ENCODE results near the gene NBAS.

NBAS gene

DNA sequence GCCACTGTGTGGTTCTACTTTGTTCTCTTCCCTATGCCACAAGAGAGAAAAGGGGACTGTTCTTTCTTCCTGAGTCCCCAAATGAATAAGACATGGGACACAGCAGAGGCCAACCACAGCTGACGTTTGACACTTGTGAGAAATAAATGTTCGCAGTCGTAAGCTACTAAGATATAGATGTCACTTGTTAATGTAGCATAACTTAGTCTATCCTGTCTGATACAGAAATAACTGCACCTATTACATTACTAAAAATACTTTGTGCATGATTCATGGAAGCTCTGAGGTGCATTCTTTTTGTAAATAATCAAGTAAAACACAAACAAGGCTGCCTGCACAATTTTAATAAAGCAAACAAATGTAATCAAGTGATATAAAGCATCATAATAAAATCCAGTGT, 148.8 kb downstream of the NBAS start:
- H4K91ac ChIP-seq (ENCODE audit: low read length), result no peak overlapping the region
- H3K36me3 ChIP-seq (ENCODE audit: control insufficient read depth in 1 of 2, insufficient read depth in 2 of 2, low read depth in 1 of 2, low read length in 2 of 2), result peaks cover 8 to 70% of the 10 kb centered on the region in 2 experiments
- H3K79me1 ChIP-seq (replicated peaks; ENCODE audit: low read length, poor library complexity, severe bottlenecking), result peaks cover 7% of the 10 kb centered on the region
- no peak for DNase-seq
- no peak overlapping the region for H2AFZ ChIP-seq (ENCODE audit: low read depth, low read length)
- no peaks in the 10 kb centered on the region for H3K27me3 ChIP-seq (ENCODE audit: control insufficient read depth in 1 of 2, insufficient read depth in 1 of 2, low read length in 2 of 2)
- H3K4me3 ChIP-seq (ENCODE audit: insufficient read depth in 1 of 2, low read depth in 1 of 2, low read length in 2 of 2), result no peak overlapping the region
- no peak overlapping the region for H3K9ac ChIP-seq (ENCODE audit: low read length)
- no peaks in the 10 kb centered on the region for H3K9me3 ChIP-seq (ENCODE audit: control insufficient read depth, low read length)
- H2AK5ac ChIP-seq (ENCODE audit: low read length, severe bottlenecking), result no peak overlapping the region
- no peak overlapping the region for H3K18ac ChIP-seq (ENCODE audit: low read depth in 1 of 2, low read length in 2 of 2)
- no peak overlapping the region for H3K27ac ChIP-seq (ENCODE audit: low read length, poor library complexity, severe bottlenecking)
- no peak overlapping the region for H4K8ac ChIP-seq (ENCODE audit: low read length)
- no peak overlapping the region for H2BK120ac ChIP-seq (ENCODE audit: low read depth, low read length)
- WGBS, result 100% methylated on average over 1 of the region's 3 CpGs
- no peak overlapping the region for H3K4ac ChIP-seq (ENCODE audit: low read depth in 1 of 2, low read length in 2 of 2)
- no peak overlapping the region for H3K23ac ChIP-seq (ENCODE audit: low read length in 2 of 2)
- no peak overlapping the region for H2BK5ac ChIP-seq (ENCODE audit: low read depth, low read length, poor library complexity, severe bottlenecking)
- H3K14ac ChIP-seq (ENCODE audit: low read length in 2 of 2), result no peak overlapping the region
- H3K4me2 ChIP-seq (ENCODE audit: low read length, poor library complexity, severe bottlenecking), result no peak overlapping the region
- H2BK15ac ChIP-seq (ENCODE audit: low read depth, poor library complexity, severe bottlenecking), result no peak overlapping the region
- H3K4me1 ChIP-seq (ENCODE audit: control insufficient read depth, insufficient read depth, low read depth, low read length), result no peaks in the 10 kb centered on the region
- no peak overlapping the region for H2BK12ac ChIP-seq (ENCODE audit: low read length in 2 of 2)

DNA sequence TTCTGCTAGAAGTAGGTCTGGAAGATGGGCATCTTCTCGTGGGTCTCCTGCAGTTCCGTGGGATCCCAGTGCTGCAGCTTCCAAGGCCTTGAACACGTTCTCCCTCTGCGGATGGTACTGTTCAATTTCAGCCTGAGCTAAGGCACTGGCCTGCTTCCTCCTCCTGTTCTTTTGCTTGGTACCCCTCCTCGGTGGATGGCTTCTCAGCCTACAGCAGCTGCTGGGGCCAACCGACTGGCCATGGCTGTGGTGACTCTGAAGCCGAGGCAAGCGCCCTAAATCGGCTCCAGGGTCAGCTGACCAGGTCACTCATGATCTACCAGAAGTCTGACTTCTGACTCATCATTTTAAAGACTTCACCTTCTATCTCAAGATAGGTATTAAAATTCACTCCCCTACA, 150.2 kb downstream of the NBAS start:
- no peak for DNase-seq
- no peak overlapping the region for H4K91ac ChIP-seq (ENCODE audit: low read length)
- H3K36me3 ChIP-seq (ENCODE audit: control insufficient read depth in 1 of 2, insufficient read depth in 2 of 2, low read depth in 1 of 2, low read length in 2 of 2), result peaks cover 8 to 59% of the 10 kb centered on the region in 2 experiments
- no peak overlapping the region for H3K27ac ChIP-seq (ENCODE audit: low read length, poor library complexity, severe bottlenecking)
- no peak overlapping the region for H3K23ac ChIP-seq (ENCODE audit: low read length in 2 of 2)
- no peak overlapping the region for H3K4me2 ChIP-seq (ENCODE audit: low read length, poor library complexity, severe bottlenecking)
- H3K4ac ChIP-seq (ENCODE audit: low read depth in 1 of 2, low read length in 2 of 2), result no peak overlapping the region
- no peaks in the 10 kb centered on the region for H3K9me3 ChIP-seq (ENCODE audit: control insufficient read depth, low read length)
- no peak overlapping the region for H4K8ac ChIP-seq (ENCODE audit: low read length)
- no peak overlapping the region for H2BK5ac ChIP-seq (ENCODE audit: low read depth, low read length, poor library complexity, severe bottlenecking)
- H3K4me1 ChIP-seq (ENCODE audit: control insufficient read depth, insufficient read depth, low read depth, low read length), result no peaks in the 10 kb centered on the region
- H3K79me1 ChIP-seq (replicated peaks; ENCODE audit: low read length, poor library complexity, severe bottlenecking), result peaks cover 5% of the 10 kb centered on the region
- H3K9ac ChIP-seq (ENCODE audit: low read length), result no peak overlapping the region
- H2AFZ ChIP-seq (ENCODE audit: low read depth, low read length), result no peak overlapping the region
- no peak overlapping the region for H2AK5ac ChIP-seq (ENCODE audit: low read length, severe bottlenecking)
- 98% methylated on average over 9 of the region's 9 CpGs for WGBS
- no peak overlapping the region for H3K14ac ChIP-seq (ENCODE audit: low read length in 2 of 2)
- H3K27me3 ChIP-seq (ENCODE audit: control insufficient read depth in 1 of 2, insufficient read depth in 1 of 2, low read length in 2 of 2), result no peaks in the 10 kb centered on the region
- H2BK15ac ChIP-seq (ENCODE audit: low read depth, poor library complexity, severe bottlenecking), result no peak overlapping the region
- no peak overlapping the region for H3K18ac ChIP-seq (ENCODE audit: low read depth in 1 of 2, low read length in 2 of 2)
- no peak overlapping the region for H3K4me3 ChIP-seq (ENCODE audit: insufficient read depth in 1 of 2, low read depth in 1 of 2, low read length in 2 of 2)
- H2BK12ac ChIP-seq (ENCODE audit: low read length in 2 of 2), result no peak overlapping the region
- H2BK120ac ChIP-seq (ENCODE audit: low read depth, low read length), result no peak overlapping the region

DNA sequence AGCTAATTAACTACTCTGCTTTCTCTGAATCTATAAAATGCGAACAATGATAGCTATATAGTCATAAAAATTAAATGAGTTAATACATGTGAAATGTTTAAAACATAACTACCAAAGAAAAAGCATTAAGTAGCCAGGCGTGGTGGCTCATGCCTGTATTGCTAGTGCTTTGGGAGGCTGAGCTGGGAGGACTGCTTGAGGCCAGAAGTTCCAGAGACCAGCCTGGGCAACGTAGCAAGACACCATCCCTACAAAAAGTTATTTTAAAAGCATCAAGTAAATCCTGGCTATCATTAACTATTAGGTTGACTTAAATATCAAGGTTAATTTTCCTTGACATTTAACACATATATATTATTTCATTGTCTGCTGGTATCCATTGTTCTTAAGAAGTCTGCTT, 152.4 kb downstream of the NBAS start:
- 100% methylated on average over 1 of the region's 3 CpGs for WGBS
- no peak overlapping the region for H2BK5ac ChIP-seq (ENCODE audit: low read depth, low read length, poor library complexity, severe bottlenecking)
- no peak for DNase-seq

DNA sequence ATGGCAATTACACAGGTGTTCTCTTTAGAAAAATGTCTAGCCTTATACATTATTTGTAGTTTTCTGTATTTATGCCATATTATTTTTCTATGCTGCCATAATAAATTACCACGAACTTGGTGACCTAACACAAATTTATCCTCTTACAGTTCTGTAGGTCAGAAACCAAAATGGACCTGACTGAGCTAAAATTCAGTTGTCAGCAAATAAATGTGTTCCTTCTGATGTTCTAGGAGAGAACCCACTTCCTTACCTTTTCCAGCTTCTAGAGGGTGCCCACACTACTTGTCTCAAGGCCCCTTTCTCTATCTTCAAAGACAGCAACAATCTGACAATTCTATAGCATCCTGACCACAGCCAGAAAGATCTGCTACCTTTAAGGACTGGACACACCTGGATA, 153.5 kb downstream of the NBAS start:
- no peak overlapping the region for H3K4me3 ChIP-seq (ENCODE audit: insufficient read depth in 1 of 2, low read depth in 1 of 2, low read length in 2 of 2)
- 92% methylated on average over 1 of the region's 1 CpG for WGBS

More for the DNA sequence above, 152.4 kb downstream of the NBAS start:
- Histone ChIP-seq H3K4me2 (ENCODE audit: low read length, poor library complexity, severe bottlenecking) (no peak overlapping the region), H4K91ac (ENCODE audit: low read length) (no peak overlapping the region), H2BK12ac (ENCODE audit: low read length in 2 of 2) (no peak overlapping the region), H3K9ac (ENCODE audit: low read length) (no peak overlapping the region), H3K4me1 (ENCODE audit: control insufficient read depth, insufficient read depth, low read depth, low read length) (no peaks in the 10 kb centered on the region), H3K27ac (ENCODE audit: low read length, poor library complexity, severe bottlenecking) (no peak overlapping the region), H3K4me3 (ENCODE audit: insufficient read depth in 1 of 2, low read depth in 1 of 2, low read length in 2 of 2) (no peak overlapping the region), H4K8ac (ENCODE audit: low read length) (no peak overlapping the region), H2AK5ac (ENCODE audit: low read length, severe bottlenecking) (no peak overlapping the region), H3K14ac (ENCODE audit: low read length in 2 of 2) (no peak overlapping the region), H3K23ac (ENCODE audit: low read length in 2 of 2) (no peak overlapping the region), H3K4ac (ENCODE audit: low read depth in 1 of 2, low read length in 2 of 2) (no peak overlapping the region), H3K9me3 (ENCODE audit: control insufficient read depth, low read length) (no peaks in the 10 kb centered on the region), H2AFZ (ENCODE audit: low read depth, low read length) (no peak overlapping the region), H3K36me3 (ENCODE audit: control insufficient read depth in 1 of 2, insufficient read depth in 2 of 2, low read depth in 1 of 2, low read length in 2 of 2) (peaks cover 4 to 45% of the 10 kb centered on the region in 2 experiments), H2BK15ac (ENCODE audit: low read depth, poor library complexity, severe bottlenecking) (no peak overlapping the region), H2BK120ac (ENCODE audit: low read depth, low read length) (no peak overlapping the region), H3K79me1 (replicated peaks; ENCODE audit: low read length, poor library complexity, severe bottlenecking) (peaks cover 5% of the 10 kb centered on the region), H3K27me3 (ENCODE audit: control insufficient read depth in 1 of 2, insufficient read depth in 1 of 2, low read length in 2 of 2) (no peaks in the 10 kb centered on the region), H3K18ac (ENCODE audit: low read depth in 1 of 2, low read length in 2 of 2) (no peak overlapping the region)

More for the DNA sequence above, 153.5 kb downstream of the NBAS start:
- Histone ChIP-seq H3K9ac (ENCODE audit: low read length) (no peak overlapping the region), H3K14ac (ENCODE audit: low read length in 2 of 2) (no peak overlapping the region), H2BK5ac (ENCODE audit: low read depth, low read length, poor library complexity, severe bottlenecking) (no peak overlapping the region), H2BK15ac (ENCODE audit: low read depth, poor library complexity, severe bottlenecking) (no peak overlapping the region), H3K27me3 (ENCODE audit: control insufficient read depth in 1 of 2, insufficient read depth in 1 of 2, low read length in 2 of 2) (no peaks in the 10 kb centered on the region), H3K4me2 (ENCODE audit: low read length, poor library complexity, severe bottlenecking) (no peak overlapping the region), H2AK5ac (ENCODE audit: low read length, severe bottlenecking) (no peak overlapping the region), H3K23ac (ENCODE audit: low read length in 2 of 2) (no peak overlapping the region), H2BK120ac (ENCODE audit: low read depth, low read length) (no peak overlapping the region), H2AFZ (ENCODE audit: low read depth, low read length) (no peak overlapping the region), H2BK12ac (ENCODE audit: low read length in 2 of 2) (no peak overlapping the region), H3K4ac (ENCODE audit: low read depth in 1 of 2, low read length in 2 of 2) (no peak overlapping the region), H3K27ac (ENCODE audit: low read length, poor library complexity, severe bottlenecking) (no peak overlapping the region), H3K79me1 (replicated peaks; ENCODE audit: low read length, poor library complexity, severe bottlenecking) (peaks cover 3% of the 10 kb centered on the region), H3K9me3 (ENCODE audit: control insufficient read depth, low read length) (no peaks in the 10 kb centered on the region), H3K18ac (ENCODE audit: low read depth in 1 of 2, low read length in 2 of 2) (no peak overlapping the region), H4K8ac (ENCODE audit: low read length) (no peak overlapping the region), H3K4me1 (ENCODE audit: control insufficient read depth, insufficient read depth, low read depth, low read length) (no peaks in the 10 kb centered on the region), H3K36me3 (ENCODE audit: control insufficient read depth in 1 of 2, insufficient read depth in 2 of 2, low read depth in 1 of 2, low read length in 2 of 2) (peaks cover 4 to 37% of the 10 kb centered on the region in 2 experiments), H4K91ac (ENCODE audit: low read length) (no peak overlapping the region)
- no peak for DNase-seq
